ENCODE measurements around the gene SACS.

Gene SACS

GRCh38 chr13:23372264-23372906 is 61.1 kb downstream of the SACS start:
- TF ChIP-seq, protein P1, sequence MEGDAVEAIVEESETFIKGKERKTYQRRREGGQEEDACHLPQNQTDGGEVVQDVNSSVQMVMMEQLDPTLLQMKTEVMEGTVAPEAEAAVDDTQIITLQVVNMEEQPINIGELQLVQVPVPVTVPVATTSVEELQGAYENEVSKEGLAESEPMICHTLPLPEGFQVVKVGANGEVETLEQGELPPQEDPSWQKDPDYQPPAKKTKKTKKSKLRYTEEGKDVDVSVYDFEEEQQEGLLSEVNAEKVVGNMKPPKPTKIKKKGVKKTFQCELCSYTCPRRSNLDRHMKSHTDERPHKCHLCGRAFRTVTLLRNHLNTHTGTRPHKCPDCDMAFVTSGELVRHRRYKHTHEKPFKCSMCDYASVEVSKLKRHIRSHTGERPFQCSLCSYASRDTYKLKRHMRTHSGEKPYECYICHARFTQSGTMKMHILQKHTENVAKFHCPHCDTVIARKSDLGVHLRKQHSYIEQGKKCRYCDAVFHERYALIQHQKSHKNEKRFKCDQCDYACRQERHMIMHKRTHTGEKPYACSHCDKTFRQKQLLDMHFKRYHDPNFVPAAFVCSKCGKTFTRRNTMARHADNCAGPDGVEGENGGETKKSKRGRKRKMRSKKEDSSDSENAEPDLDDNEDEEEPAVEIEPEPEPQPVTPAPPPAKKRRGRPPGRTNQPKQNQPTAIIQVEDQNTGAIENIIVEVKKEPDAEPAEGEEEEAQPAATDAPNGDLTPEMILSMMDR (conservative IDR thresholded peaks at IDR 0.05): no peak
- H3K27ac ChIP-seq: no peak overlapping the region

- TF ChIP-seq, protein P1 (conservative IDR thresholded peaks at IDR 0.05): no peak
- no peak overlapping the region for H3K27ac ChIP-seq
Measured at GRCh38 chr13:23367907-23368306, 65.6 kb downstream of the SACS start.

DNA sequence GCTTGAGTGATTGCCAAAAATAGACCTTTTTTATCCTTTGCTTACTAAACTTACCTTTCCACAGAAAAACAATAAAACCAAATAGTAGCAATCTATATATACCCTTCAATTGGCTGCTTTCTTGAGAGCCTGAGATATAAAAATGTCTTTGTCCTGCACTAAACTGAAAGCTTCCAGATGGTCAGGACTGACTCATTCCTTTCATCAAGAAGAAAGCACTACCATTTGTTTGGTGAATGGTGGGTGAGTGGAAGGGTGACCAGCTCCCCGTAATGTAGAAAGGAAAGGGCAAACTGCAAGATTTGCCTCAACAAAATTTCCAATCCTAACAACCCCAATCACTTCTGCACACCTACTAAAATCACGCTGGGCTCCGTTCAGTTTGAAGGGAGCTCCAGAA is 67.8 kb downstream of the SACS start:
- TF ChIP-seq, protein P1 (conservative IDR thresholded peaks at IDR 0.05): no peak
- no peak overlapping the region for H3K27ac ChIP-seq

DNA sequence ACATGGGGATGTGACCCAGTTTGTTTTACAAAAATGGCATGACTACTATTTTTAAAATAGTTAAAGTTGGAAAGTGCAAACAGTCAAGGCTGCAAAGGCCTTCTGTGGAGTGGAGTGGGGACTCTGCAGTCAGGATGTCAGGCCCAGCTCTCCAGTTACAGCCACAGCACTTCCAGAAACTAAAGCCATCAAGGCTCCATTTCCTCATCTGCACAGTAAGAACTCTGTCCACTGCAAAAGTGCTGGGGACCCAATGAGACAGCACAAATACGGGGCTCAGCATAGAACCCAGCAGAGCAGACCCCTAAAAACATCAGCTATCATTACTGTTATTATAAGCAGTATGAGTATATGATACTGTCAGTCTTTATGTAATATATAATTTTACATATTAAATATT is 73.6 kb downstream of the SACS start:
- TF ChIP-seq, protein P1 (conservative IDR thresholded peaks at IDR 0.05): no peak
- H3K27ac ChIP-seq: no peak overlapping the region

- TF ChIP-seq, protein P1 (conservative IDR thresholded peaks at IDR 0.05): no peak
- no peak overlapping the region for H3K27ac ChIP-seq
Measured at GRCh38 chr13:23357349-23357748, 76.2 kb downstream of the SACS start.

GRCh38 chr13:23356368-23356767 is 77.1 kb downstream of the SACS start:
- TF ChIP-seq, protein P1 (conservative IDR thresholded peaks at IDR 0.05): no peak
- H3K27ac ChIP-seq: no peak overlapping the region

DNA sequence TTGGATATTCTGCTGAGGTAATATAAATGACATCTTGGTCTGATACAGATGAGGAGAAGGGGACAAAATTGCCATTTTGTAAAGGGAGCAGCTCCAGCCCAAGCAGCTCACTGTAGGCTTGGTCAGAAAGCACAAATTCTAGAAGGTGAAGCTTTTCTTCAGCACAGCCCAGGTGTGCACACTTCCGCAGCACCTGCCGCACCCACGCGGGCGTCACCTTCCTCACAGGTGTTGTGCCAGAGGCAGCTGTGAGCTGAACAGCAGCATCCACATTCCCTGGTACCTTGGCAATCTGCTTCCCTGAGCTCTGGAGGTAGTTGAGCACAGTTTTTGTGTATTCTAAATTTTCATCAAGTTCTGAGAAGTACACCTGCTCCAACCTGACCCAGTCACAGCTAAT is 79.0 kb downstream of the SACS start:
- H3K27ac ChIP-seq: no peak overlapping the region
- TF ChIP-seq, protein P1 (conservative IDR thresholded peaks at IDR 0.05): no peak

Data from VCaP (cell line).